Germinal center (tissue), 1 donor: ENCODE results near the gene PPY.
"Not testable (repeated sequence)": the region's sequence is repeated elsewhere in the genome, so short reads cannot be mapped to it uniquely, and the experiment has no call there.

Source experiments
- DNase-seq: peaks from one replicate; pipeline ENCODE4 v3.0.0; 2012; ENCODE audit warnings: mixed read lengths, low spot score

PPY gene

GRCh38 chr17:43962479-43962878 is 20.2 kb upstream of the PPY start:
- DNase-seq: no peak

DNA sequence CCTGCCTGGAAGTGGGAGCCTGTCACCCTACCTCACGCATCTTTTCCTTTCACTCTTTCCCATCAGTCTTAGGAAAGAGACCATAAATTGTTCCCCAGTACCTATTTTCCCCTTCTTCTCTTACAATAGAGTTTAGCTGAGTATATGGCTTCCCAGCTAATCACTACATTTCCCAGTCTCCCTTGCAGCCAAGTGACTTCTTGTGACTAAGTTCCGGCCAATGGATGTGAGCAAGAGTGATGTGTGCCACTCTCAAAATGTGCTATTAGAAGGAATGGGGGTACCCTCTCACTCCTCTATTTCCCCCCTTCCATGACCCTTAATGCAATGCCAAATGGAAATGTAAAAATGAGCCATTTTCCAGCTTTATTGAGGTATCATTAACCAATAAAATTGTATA is 19.7 kb upstream of the PPY start:
- no peak for DNase-seq

DNA sequence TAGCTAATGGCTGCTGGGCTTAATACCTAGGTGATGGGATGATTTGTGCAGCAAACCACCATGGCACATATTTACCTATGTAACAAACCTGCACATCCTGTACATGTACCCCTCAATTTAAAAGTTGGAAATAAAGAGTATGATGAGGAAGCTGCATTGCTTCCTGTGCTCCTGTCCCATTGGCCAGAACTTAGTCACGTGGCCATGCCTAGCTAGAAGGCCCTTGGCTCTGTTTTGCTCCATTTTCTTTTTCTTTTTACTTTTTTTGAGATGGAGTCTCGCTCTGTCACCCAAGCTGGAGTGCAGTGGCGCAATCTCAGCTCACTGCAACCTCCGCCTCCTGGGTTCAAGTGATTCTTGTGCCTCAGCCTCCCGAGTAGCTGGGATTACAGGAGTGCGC is 19.0 kb upstream of the PPY start:
- not testable (repeated sequence) for DNase-seq

- DNase-seq: no peak
Observed at GRCh38 chr17:43958748-43959352, 16.6 kb upstream of the PPY start.

- no peak for DNase-seq
Observed at GRCh38 chr17:43956222-43956621, 13.9 kb upstream of the PPY start.

GRCh38 chr17:43953746-43954145 is 11.5 kb upstream of the PPY start, which contains the start of gene PYY:
Gene PYY, minus strand, starts transcription at chr17:43953940. Its CDS starts 457 bp downstream, at chr17:43953483.
- no peak for DNase-seq

GRCh38 chr17:43952724-43953666 is 10.7 kb upstream of the PPY start:
- DNase-seq: peak; percentile 17

GRCh38 chr17:43952351-43952723 is 10.1 kb upstream of the PPY start:
- no peak for DNase-seq

GRCh38 chr17:43951750-43952149 is 9.5 kb upstream of the PPY start:
- DNase-seq: no peak

- no peak for DNase-seq
Observed at GRCh38 chr17:43950554-43950953, 8.3 kb upstream of the PPY start.

DNA sequence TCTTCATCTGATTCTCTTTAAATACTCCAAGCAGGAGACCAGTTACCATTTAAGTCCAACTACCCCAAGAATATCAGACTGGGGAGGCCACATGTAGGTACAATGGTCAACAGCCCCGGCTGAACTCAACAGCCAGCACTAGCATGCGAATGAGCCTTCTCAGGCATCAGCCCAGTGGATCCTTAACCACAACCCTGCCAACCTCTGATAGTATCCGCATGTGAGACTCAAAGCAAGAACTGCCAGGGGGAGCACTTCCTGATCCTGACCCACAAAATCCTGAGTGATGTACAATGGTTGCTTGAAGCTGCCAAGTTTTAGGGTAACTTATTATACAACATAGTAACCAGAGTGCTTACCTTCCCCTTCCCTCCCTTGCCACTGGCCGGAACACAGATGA is 7.5 kb upstream of the PPY start:
- DNase-seq: no peak

DNA sequence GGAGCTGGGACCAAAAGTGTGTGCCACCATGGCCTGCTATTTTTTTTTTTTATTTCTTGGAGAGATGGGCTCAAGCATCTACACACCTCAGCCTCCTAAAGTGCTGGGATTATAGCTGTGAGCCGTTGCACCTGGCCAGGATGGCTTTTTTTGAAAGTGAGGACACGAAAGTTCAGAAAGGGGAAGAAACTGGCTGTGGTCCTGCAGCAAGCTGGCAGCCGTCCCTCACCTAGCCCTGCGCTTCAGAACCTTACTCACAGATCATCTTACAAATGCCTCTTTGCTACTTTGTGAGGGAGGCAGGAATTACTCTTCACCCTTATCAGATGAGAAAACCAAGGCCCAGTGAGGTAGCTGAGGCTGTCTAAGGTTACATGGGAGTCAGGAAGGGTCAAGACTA is 4.5 kb upstream of the PPY start:
- no peak for DNase-seq

- no peak for DNase-seq
Observed at GRCh38 chr17:43945074-43945829, 3.0 kb upstream of the PPY start.

DNA sequence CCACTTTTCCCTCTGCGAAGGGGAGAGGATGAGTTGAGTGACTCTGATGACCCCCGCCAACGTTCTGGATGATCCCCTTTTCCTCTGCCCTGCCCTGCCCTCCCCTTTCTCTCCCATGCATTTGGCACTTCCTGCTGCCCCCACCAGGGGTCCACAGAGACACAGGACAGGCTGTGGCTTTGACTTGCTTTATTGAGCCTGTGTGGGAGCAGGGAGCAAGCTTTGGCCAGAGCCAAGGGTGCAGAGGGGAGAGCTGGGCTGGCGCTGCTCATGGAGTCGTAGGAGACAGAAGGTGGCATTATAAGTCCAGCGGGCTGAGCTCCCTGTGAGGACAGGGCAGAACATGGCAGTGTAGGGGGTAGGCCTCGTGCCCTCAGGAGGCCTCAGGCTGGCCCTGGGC is 1.6 kb downstream of the PPY start:
- no peak for DNase-seq

GRCh38 chr17:43939886-43940285 is 2.4 kb downstream of the PPY start:
- DNase-seq: no peak

DNA sequence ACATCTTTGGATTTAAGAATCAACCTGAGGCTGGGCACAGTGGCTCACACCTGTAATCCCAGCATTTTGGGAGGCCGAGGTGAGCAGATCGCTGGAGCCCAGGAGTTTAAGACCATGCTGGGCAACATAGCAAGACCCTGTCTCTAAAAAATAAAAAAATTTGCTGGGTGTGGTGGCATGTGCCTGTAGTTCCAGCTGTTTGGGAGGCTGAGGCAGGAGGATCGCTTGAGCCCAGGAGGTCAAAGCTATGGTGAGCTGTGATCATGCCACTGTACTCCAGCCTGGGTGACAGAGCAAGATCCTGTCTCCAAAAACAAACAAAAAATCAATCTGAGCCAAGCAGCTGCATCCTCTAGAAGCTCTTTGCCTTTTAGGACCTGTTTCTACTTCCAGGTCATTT is 2.8 kb downstream of the PPY start:
- DNase-seq: not testable (repeated sequence)

DNA sequence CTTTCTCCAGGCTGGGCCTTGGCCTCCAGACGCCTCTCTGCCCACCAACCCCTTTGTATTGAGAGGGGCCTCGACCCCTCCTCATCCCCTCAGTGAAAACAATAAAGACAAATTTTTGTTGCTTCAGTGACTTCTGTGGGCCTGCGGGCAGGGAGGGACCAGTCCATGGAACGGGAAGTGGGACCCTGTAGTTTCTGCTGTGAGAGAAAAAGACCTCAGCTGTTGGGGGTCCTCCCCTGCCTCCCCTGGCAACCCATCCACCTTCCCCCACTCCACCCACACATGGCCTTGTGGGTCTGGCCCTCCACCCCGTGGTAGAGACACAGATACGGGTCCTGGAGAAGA is 3.5 kb downstream of the PPY start:
- DNase-seq: no peak

DNA sequence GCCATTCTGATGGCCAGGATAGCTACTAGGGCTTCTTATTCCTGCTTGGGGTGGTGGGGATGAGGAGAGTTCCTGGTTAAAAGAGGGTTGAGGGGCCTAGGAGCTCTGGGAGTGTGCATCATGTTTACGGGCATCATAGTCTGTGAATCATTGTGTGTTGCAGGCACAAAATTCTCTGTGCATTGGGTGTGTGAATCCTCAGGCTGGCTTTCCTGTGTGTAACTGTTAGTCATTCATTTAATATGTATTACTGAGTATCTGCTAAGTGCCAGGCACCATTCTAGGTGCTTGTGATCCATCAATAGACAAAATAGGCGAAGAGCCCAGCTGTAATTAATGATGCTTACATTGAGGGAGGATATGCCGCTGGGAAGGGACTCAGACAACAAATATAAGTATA is 5.8 kb downstream of the PPY start:
- DNase-seq: no peak

- no peak for DNase-seq
Observed at GRCh38 chr17:43935926-43936261, 6.4 kb downstream of the PPY start.

GRCh38 chr17:43935204-43935925 is 6.9 kb downstream of the PPY start:
- DNase-seq: no peak

DNA sequence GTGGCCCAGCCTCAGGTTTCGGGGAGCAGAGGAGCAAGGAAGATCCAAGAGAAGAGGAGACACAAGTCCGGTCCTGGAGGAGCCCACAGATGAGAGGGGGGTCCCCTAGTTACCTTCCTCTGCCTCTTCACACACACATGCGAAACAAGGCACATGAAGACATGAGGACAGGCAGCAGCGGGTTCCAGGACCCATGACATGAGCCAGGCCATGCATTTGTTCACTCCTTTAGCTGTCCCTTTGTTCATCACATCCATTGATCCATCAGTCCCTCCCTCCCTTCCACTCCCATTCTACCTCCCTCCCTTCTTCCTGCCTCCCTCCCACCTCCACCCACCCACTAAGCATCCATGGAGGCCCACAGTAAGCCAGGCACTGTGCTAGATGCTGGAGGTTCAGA is 9.4 kb downstream of the PPY start:
- no peak for DNase-seq

DNA sequence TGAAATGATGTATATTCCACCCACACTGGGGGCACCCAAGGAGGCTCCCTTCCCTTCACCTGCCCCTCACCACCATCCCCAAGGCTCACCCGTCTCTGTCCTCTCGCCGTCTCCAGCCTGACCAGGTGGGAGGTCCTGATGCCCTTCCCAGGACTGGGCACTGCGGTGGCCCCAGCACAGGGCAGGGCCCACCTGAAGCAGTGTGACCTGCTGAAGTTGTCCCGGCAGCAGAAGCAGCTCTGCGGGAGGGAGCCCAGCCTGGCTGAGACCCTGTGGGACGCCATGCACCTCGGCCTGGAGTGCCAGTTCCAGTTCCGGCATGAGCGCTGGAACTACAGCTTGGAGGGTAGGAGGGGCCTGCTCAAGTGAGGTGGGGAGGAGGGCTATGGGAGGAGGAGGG is 9.9 kb downstream of the PPY start:
- no peak for DNase-seq
